Urinary bladder (tissue), 4 donors: Measurements from ENCODE around the gene NNMT. TPM values are rescaled to one million over a fixed set of nuclear protein-coding genes. Genes with fewer than 3 reads are reported as not detected.

Source experiments
- DNase-seq: peaks from one replicate; pipeline ENCODE4 v3.0.0-alpha.2; 2015; ENCODE audit errors: extremely low spot score
- H3K27ac ChIP-seq: one replicate; pipeline ENCODE4 v1.5.1; 2013; ENCODE audit warnings: low read depth, mild to moderate bottlenecking, moderate library complexity
- H3K36me3 ChIP-seq: one replicate; pipeline ENCODE4 v1.6.1; 2013; ENCODE audit warnings: mild to moderate bottlenecking, moderate library complexity; ENCODE audit not compliant: insufficient read depth
- H3K4me1 ChIP-seq: one replicate; pipeline ENCODE4 v1.6.1; 2013; ENCODE audit warnings: mild to moderate bottlenecking, moderate library complexity; ENCODE audit not compliant: insufficient read depth
- H3K4me3 ChIP-seq: one replicate; pipeline ENCODE4 v1.5.1; 2013; ENCODE audit warnings: low read depth, low read length
- WGBS: extraction: QIAGEN DNeasy Blood & Tissue Kit; methylation state at CpG from one replicate; pipeline ENCODE4 v1.1.7; 2013; 5-methylcytosine and 5-hydroxymethylcytosine counted together
- polyA plus RNA-seq: library from polyadenylated mRNA; stranded (reverse); fragments of 200-250 nt; gene quantifications from one replicate; pipeline ENCODE4 v1.2.3, GENCODE V29; 2013
- total RNA-seq: library from RNA; depleted of rRNA; stranded (reverse); fragments of >200 nt; gene quantifications from one replicate; pipeline ENCODE4 v1.2.3, GENCODE V29; 2014
- donor health status: healthy with polysubstance abuse.
- donor health status: healthy.

The NNMT gene
- total and polyA plus RNA-seq, 2 donors: 9.7 to 388 TPM

DNA sequence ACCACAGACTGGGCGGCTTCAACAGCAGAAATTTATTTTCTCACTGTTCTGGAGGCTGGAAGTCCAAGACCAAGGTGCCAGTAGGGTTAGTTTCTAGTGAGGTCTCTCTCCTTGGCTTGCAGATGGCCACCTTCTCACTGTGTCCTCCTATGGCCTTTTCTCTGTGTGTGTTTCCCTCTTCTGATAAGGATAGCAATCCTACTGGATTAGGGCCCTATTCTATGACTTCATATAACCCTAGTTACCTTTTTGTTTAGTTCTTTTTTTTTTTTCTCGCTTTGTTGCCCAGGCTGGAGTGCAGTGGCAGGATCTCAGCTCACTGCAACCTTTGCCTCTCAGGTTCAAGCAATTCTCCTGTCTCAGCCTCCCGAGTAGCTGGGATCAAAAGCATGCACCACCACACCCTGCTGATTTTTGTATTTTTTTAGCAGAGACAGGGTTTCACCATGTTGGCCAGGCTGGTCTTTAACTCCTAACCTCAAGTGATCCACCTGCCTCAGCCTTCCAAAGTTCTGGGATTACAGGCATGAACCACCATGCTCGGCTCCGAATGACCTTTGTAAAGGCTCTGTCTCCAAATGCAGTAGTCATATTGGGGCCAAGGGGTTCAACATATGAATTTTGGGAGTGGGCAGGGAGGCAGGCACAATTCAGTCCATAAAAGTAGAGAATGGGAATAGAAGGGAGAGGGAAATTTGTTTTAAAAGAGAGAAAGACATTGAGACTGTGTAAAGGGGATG is 25.5 kb upstream of the NNMT start:
- Histone ChIP-seq H3K4me3 (no peak overlapping the region), H3K36me3 (no peaks in the 10 kb centered on the region), H3K27ac (no peak overlapping the region), H3K4me1 (no peaks in the 10 kb centered on the region)
- no peak for DNase-seq
- 93% methylated on average over 5 of the region's 5 CpGs for WGBS

DNA sequence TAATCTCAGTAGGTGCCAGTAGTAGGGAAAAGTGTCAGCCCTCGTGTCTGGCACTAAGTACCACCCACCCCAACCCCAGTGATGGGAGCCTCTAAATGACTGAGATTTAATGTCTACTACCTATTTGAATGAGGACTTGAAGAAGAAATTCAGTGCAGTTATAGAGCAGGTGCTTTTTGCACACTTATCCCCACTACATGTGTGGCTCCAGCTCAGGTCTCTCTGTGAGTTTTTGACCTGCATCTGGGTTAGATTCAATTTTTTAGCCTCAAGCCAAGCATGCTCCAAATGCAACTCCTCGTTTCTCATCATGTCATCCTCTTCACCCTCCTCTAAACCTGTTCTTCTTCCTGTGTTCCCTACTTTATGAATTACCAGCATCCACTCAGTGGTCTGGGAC is 24.9 kb upstream of the NNMT start:
- WGBS: 64% methylated on average over 2 of the region's 2 CpGs
- Histone ChIP-seq H3K4me3 (no peak overlapping the region), H3K27ac (no peak overlapping the region), H3K4me1 (no peaks in the 10 kb centered on the region), H3K36me3 (no peaks in the 10 kb centered on the region)
- DNase-seq: no peak

DNA sequence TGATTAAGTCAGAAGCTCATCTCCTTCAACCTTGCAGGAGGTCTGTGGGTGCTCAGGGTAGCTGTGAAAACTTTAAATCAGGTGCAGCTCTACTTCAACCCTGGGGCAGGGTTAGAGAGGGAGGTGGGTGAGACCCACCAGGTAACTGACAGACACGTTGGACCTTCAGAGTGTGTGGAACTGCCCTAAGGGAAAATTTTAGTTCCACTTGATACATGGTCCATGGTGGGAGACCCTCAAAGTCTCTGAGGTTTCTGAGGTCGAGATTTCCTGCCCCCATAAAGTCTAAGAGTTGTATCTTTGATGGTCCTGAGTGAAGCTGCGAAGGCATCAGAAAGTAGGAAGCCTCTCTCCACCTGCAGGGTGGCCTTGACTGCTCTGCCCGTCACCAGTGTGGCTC is 23.9 kb upstream of the NNMT start:
- no peaks in the 10 kb centered on the region for H3K36me3 ChIP-seq
- no peak overlapping the region for H3K27ac ChIP-seq
- 75% methylated on average over 4 of the region's 4 CpGs for WGBS
- no peak overlapping the region for H3K4me3 ChIP-seq
- DNase-seq: no peak
- H3K4me1 ChIP-seq: no peaks in the 10 kb centered on the region

DNA sequence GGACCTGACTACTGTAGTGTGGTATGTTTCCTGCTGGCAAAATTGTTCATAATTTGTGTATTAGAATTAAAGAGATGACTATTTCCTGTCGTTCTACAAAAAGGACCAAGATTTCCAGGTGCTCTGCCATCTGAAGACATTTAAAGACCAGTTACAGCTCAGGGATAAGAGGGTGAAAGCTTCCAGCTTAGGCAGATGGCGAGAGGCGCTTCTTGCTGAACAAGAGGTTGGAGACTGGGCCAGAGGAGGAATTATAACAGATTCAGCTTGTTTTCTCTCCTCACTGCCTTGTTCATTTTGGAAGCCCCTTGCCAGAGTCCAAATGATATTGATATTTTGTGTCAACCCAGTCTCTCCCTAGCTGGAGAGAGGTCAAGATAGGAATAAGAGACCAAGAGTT is 23.1 kb upstream of the NNMT start:
- no peak overlapping the region for H3K27ac ChIP-seq
- WGBS: 83% methylated on average over 3 of the region's 3 CpGs
- no peaks in the 10 kb centered on the region for H3K4me1 ChIP-seq
- H3K36me3 ChIP-seq: no peaks in the 10 kb centered on the region
- no peak for DNase-seq
- H3K4me3 ChIP-seq: no peak overlapping the region

DNA sequence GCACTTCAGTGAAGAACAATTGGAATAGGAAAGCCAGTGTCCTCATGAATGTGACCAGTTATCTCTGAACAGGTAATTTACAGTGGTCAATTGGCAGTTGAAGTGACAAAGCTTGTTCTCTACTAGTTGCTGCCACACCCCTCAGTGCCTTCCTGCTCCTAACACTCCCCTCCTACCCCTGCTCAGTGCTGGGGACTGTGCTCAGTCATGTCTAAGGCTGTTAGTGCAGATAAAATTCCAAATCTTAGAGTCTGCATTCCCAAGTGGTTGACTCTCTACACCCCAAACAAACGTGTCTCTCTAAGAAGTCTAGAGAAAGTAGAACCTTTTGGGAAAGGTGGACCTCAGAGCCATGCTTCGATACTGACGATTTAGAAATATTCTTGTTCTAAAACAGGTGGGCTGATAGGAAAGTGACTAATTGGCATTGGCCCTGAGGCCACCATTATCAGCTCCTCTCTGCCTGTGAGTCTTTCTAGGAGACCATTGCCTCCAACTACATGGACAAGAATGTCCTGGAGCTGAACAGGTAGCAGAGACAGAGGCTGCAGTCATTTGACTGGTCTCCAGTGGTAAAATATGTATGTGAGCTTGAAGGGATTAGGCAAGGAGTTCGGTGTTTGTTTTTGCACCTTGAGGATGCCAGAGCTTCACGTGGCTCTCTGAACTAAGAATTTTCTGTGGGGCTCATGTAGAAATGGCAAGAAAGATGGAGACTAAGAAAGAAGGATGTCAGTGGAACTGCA is 22.1 kb upstream of the NNMT start:
- 80% methylated on average over 5 of the region's 5 CpGs for WGBS
- Histone ChIP-seq H3K27ac (no peak overlapping the region), H3K4me1 (no peaks in the 10 kb centered on the region), H3K4me3 (no peak overlapping the region), H3K36me3 (no peaks in the 10 kb centered on the region)
- DNase-seq: no peak

DNA sequence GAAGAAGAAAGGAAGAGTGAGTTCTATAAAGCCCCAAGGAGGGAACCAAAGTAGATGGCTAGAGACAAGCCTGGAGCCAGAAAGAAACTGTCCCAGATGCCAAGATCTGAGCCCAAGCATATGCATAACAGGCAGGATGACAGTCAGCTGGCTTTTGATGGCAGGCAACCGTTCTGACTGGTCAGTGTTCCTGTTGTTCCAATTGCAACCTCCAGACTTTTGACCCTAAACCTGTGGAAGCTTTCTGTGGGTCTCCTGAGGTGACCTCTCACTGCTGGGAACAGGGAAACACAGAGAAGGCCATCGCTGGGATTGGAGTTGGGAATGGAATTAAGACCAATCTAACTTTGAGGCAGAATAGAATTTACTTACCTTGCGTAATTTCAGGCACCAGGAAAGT is 21.6 kb upstream of the NNMT start:
- 78% methylated on average over 3 of the region's 3 CpGs for WGBS

DNA sequence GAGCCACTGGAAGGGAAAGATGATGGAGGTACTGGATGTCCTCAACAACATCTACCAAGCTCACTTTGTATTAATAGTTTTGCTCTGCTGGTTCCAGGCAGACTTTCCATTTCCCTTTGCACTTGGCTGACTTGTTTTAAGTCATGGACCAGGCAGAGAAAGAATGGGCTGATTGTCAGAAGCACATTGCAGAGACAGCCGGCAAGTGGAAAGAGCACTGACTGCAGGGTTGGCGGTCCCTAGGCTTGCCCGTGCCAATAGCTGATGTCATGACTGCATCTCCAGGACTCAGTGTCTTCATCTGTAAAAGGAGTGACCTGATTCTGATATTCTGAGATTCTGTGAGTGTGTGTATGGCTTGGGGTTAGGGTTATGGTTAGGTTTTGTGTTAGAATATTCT is 20.9 kb upstream of the NNMT start:
- Histone ChIP-seq H3K27ac (no peak overlapping the region), H3K4me1 (no peaks in the 10 kb centered on the region), H3K36me3 (no peaks in the 10 kb centered on the region), H3K4me3 (no peak overlapping the region)
- 70% methylated on average over 3 of the region's 3 CpGs for WGBS
- DNase-seq: no peak

More for the DNA sequence above, 21.6 kb upstream of the NNMT start:
- no peak overlapping the region for H3K27ac ChIP-seq
- no peak overlapping the region for H3K4me3 ChIP-seq
- H3K4me1 ChIP-seq: no peaks in the 10 kb centered on the region
- no peak for DNase-seq
- no peaks in the 10 kb centered on the region for H3K36me3 ChIP-seq

DNA sequence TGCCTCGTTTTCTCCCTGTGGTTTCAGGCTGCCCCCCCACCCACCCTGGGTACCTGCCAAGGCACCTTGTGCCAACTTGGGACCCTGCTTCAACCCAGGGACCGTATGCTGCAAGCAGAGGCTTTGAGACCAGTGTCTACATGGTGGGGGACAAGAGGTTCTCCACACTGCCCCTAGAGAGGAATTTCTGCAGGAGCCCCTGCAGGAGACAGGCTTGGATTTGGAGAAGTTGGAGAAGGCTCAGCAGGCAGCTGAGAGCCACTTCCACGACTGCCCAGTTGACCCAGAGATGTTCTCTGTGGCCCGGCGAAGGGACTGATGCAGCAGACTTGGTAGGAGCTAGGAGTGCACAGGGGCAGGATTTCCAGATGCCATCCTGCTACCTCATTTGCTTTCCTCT is 20.1 kb upstream of the NNMT start:
- Histone ChIP-seq H3K4me1 (no peaks in the 10 kb centered on the region), H3K4me3 (no peak overlapping the region), H3K36me3 (no peaks in the 10 kb centered on the region), H3K27ac (no peak overlapping the region)
- WGBS: 59% methylated on average over 5 of the region's 5 CpGs
- DNase-seq: no peak

DNA sequence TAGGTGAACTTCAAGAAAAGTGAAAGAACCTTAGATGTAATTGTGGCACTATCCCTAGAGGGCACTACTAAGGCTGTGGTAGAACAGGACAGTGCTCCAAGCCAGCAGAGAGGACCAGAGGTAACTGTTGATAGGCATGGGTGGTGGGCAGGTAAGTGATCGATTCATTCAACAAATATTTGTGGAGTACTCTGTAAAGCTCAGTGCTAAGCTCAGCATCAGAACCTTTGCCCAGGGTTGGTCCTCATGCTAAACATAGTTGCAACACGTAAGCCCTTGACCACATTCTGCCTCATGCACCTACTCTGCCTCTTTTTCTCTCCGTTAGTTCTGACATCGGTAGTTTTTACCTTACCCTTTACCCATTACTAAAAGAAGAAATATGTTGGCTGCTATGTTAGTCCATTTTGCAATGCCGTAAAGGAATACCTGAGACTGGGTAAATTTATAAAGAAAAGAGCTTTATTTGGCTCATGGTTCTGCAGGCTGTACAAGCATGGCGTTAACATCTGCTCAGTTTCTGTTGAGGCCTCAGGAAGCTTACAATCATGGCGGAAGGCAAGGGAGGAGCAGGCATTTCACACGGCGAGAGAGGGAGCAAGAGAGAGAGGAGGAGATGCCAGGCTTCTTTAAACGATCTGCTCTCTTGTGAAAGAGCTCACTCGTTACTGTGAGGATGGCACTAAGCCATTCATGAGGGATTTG is 18.4 kb upstream of the NNMT start:
- 80% methylated on average over 11 of the region's 11 CpGs for WGBS
- H3K27ac ChIP-seq: no peak overlapping the region
- DNase-seq: no peak

DNA sequence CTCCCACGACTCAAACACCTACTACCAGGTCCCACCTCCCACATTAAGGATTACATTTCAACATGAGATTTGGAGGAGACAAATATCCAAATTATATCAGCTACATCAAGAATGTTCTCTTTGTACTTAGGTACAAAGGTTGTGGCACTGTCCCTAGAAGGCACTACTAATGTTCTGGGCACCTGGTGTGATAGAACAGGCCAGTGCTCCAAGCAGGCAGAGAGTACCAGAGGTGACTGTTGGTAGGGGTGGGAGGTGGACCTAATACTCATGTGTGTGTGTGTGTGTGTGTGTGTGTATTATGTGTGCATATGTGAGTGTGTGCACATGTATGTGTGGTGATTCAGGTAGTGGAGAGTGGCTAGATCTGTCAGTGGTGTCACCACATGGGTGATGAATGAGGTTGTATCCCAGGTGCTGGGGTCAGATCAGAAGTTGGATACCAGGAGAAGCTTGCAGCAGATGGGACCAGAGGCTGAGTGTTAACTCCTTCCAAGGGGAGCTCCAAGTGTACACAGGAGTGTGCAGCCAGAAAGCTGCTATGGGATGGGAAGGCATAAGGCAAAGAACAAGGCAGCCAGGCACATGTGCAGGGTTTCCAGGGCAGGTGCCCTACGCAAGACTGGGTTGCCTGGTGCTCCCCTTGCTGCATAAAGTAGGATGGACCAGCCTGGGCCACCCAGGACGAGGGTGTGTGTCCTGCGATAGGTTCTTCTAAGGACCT is 17.7 kb upstream of the NNMT start:
- Histone ChIP-seq H3K36me3 (no peaks in the 10 kb centered on the region), H3K4me3 (no peak overlapping the region), H3K27ac (no peak overlapping the region), H3K4me1 (no peaks in the 10 kb centered on the region)
- WGBS: 87% methylated on average over 4 of the region's 4 CpGs
- DNase-seq: no peak

More for the DNA sequence above, 18.4 kb upstream of the NNMT start:
- Histone ChIP-seq H3K4me3 (no peak overlapping the region), H3K4me1 (no peaks in the 10 kb centered on the region), H3K36me3 (no peaks in the 10 kb centered on the region)

DNA sequence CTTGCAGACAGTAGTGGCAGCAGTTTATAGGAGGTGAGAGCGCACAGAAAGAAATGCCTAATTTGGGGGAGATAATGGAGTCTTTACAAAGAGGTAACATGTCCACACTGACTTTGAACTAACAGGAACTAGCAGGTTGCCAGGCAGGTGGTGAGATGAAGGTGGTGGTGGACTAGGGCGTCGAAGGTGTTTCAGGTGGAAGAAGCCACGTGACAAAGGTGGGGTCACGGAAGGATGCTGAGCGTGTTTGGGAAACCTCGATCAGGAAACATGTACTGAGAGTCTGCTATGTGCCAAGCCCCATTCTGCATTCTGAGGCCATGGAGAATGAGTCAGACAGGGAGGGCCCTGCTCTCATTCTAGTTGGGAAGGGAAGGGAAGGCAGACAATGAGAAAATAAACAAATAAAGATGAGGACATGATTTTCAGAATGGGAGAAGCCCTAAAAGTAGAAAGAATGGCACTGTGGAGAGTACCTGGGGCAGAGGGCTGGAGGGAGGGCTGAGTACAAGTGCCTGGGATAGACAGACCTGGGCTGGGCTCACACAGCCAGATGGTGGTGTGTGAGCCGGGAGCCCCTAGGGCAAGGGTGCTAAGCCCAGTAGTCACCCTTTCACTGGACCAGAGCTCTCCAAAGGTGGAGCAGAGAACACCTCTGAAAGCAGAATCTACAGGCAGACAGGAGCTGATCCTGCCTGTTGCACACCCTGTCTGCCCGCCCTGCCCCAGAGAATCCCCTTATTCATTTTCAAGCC is 16.2 kb upstream of the NNMT start:
- 80% methylated on average over 9 of the region's 9 CpGs for WGBS
- Histone ChIP-seq H3K4me3 (no peak overlapping the region), H3K4me1 (no peaks in the 10 kb centered on the region), H3K27ac (no peak overlapping the region), H3K36me3 (no peaks in the 10 kb centered on the region)
- no peak for DNase-seq

DNA sequence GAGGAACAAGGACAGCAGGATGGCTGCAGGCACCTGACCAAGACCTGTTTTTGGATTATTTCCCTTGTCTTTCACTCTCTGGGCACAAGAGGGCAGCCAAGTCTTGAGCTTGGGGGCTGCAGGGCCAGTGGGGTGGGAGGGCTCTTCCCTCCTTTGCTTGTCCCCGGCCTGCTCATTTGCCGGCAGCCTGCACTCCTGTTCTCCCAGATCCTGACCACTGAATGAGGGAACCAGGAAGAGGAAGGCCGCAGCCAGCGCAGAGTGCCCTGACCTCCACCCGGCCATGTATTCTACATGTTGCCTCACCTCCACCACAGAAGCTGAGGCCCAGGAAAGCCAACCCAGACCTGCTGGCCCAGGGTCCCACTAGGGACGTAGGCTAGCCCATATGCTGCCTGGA is 15.5 kb upstream of the NNMT start:
- H3K4me3 ChIP-seq: no peak overlapping the region
- H3K4me1 ChIP-seq: no peaks in the 10 kb centered on the region
- H3K36me3 ChIP-seq: no peaks in the 10 kb centered on the region
- no peak overlapping the region for H3K27ac ChIP-seq
- 54% methylated on average over 6 of the region's 6 CpGs for WGBS
- DNase-seq: no peak

DNA sequence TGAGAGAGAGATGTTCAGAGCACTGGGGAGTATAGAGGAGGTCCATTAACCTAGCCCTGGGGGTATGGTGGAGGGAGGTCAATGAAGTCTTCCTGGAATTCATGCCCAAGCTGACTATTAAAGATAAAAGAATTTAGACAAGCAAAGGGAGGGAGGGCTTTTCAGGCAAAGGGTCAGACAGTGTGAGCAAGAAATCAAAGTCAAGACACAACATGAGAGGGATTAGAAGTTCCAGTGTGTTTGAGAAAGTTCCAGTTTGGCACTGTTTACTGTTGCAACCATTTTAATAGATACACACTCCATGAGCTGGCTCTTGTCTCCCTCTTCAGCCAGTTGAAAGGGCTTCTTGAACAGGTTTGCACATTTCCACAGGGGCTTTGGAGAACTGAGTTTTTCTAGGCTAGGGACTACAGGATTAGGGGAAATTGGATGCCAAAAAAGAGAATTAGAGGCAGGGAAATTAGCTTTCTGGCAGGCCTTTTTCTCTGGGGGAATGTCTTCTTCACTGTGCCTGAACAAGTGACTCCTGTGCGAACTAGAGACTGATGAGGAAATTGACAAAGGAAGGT is 14.7 kb upstream of the NNMT start:
- H3K27ac ChIP-seq: no peak overlapping the region
- DNase-seq: no peak

More for the DNA sequence above, 14.7 kb upstream of the NNMT start:
- Histone ChIP-seq H3K4me1 (no peaks in the 10 kb centered on the region), H3K4me3 (no peak overlapping the region), H3K36me3 (no peaks in the 10 kb centered on the region)
- WGBS: 88% methylated on average over 1 of the region's 1 CpG
